ENCODE results near the gene RAB11FIP4.
A peak's percentile ranks its signal among the peaks of the same experiment; 100 is the strongest.

- TF ChIP-seq HDAC6 (IDR thresholded peaks at IDR 0.05; ENCODE audit: unreplicated experiment) (no peak), EGR1 (IDR thresholded peaks at IDR 0.05; ENCODE audit: borderline replicate concordance in 1 of 2, low read depth in 2 of 2, low read length in 2 of 2) (peak in 1 of 2 experiments; percentile 93; a peak in 2 of 3 replicates), CTCF (IDR thresholded peaks at IDR 0.05 in 2 of 3, conservative IDR thresholded peaks at IDR 0.05 in 1 of 3; ENCODE audit: control insufficient read depth in 2 of 3, extremely low read depth in 1 of 3, insufficient read depth in 1 of 3, low read depth in 3 of 3, low read length in 3 of 3) (peak in 1 of 3 experiments; percentile 18; a peak in 1 of 6 replicates), ATF7 (IDR thresholded peaks at IDR 0.05; ENCODE audit: low read depth) (no peak), CBFB (IDR thresholded peaks at IDR 0.05; ENCODE audit: low read depth) (no peak), SIX5 (IDR thresholded peaks at IDR 0.05; ENCODE audit: low read depth, low read length, severe bottlenecking) (no peak), PBX3 (IDR thresholded peaks at IDR 0.05; ENCODE audit: insufficient replicate concordance, low read depth, low read length) (no peak), ATF2 (IDR thresholded peaks at IDR 0.05; ENCODE audit: low read length) (no peak), CHD1 (IDR thresholded peaks at IDR 0.05; ENCODE audit: low read depth, low read length) (no peak), FOXM1 (IDR thresholded peaks at IDR 0.05; ENCODE audit: low read depth, low read length) (no peak), EZH2 (IDR thresholded peaks at IDR 0.05; ENCODE audit: borderline replicate concordance, control insufficient read depth, low read depth, low read length) (no peak), RFX5 (IDR thresholded peaks at IDR 0.05; ENCODE audit: low read depth, low read length) (no peak), POU2F2 (IDR thresholded peaks at IDR 0.05; ENCODE audit: borderline replicate concordance, low read depth, low read length) (no peak)
Measured at GRCh38 chr17:31487648-31488263, 96.3 kb downstream of the RAB11FIP4 start.
